DOHH2 (cell line): ENCODE results near the gene PRG2.

ENCODE experiments used
- H3F3A ChIP-seq: fragments of 200-600 bp; sonication (generic), shearing (Covaris generic); 2 replicates; pipeline ENCODE4 v1.6.0; 2016; ENCODE audit warnings: antibody characterized with exemption, mild to moderate bottlenecking; ENCODE audit not compliant: control insufficient read depth, insufficient read depth
- H3K27ac ChIP-seq: fragments of 200-600 bp; sonication (generic); 2 replicates; pipeline ENCODE4 v1.5.1; 2014; ENCODE audit warnings: low read depth, mild to moderate bottlenecking, low read length, moderate library complexity
- H3K27me3 ChIP-seq: fragments of 200-600 bp; sonication (generic); 2 replicates; pipeline ENCODE4 v1.6.1; 2014; ENCODE audit warnings: mild to moderate bottlenecking, low read length, mixed read lengths; ENCODE audit not compliant: control insufficient read depth
- H3K36me3 ChIP-seq: fragments of 200-600 bp; sonication (generic); 2 replicates; pipeline ENCODE4 v1.6.1; 2014; ENCODE audit warnings: mild to moderate bottlenecking, low read length, moderate library complexity, mixed read lengths; ENCODE audit not compliant: control insufficient read depth
- H3K4me1 ChIP-seq: fragments of 200-600 bp; sonication (generic); 2 replicates; pipeline ENCODE4 v1.6.1; 2014; ENCODE audit warnings: mild to moderate bottlenecking, low read length, mixed read lengths; ENCODE audit not compliant: control insufficient read depth
- H3K4me2 ChIP-seq: fragments of 200-600 bp; sonication (generic); 2 replicates; pipeline ENCODE4 v1.6.0; 2014; ENCODE audit warnings: mild to moderate bottlenecking, low read length, moderate library complexity
- H3K4me3 ChIP-seq: fragments of 200-600 bp; sonication (generic); 2 replicates; pipeline ENCODE4 v1.5.1; 2014; ENCODE audit warnings: mild to moderate bottlenecking, low read length, mixed read lengths
- H3K79me2 ChIP-seq: fragments of 200-600 bp; sonication (generic); 2 replicates; pipeline ENCODE4 v1.6.1; 2014; ENCODE audit warnings: mild to moderate bottlenecking, low read length, mixed read lengths; ENCODE audit not compliant: control insufficient read depth
- H3K9me2 ChIP-seq: fragments of 200-600 bp; sonication (generic); replicated peaks from 2 replicates; pipeline ENCODE4 v1.6.1; 2014; ENCODE audit warnings: mild to moderate bottlenecking, low read length, mixed read lengths; ENCODE audit not compliant: control insufficient read depth
- H3K9me3 ChIP-seq: fragments of 200-600 bp; sonication (generic); 2 replicates; pipeline ENCODE4 v1.6.1; 2014; ENCODE audit warnings: antibody characterized with exemption, low read length, mixed read lengths; ENCODE audit not compliant: control insufficient read depth, insufficient read depth
- H4K20me1 ChIP-seq: fragments of 200-600 bp; sonication (generic); 2 replicates; pipeline ENCODE4 v1.6.0; 2014; ENCODE audit warnings: low read depth, mild to moderate bottlenecking, antibody characterized with exemption, low read length, moderate library complexity; ENCODE audit not compliant: control insufficient read depth, insufficient read depth
- EZH2phosphoT487 ChIP-seq: fragments of 200-600 bp; sonication (generic); IDR thresholded peaks from 2 replicates; pipeline ENCODE4 v1.6.1; 2017; ENCODE audit warnings: borderline replicate concordance, mild to moderate bottlenecking, antibody characterized with exemption, low read length, moderate library complexity, mixed read lengths
- TF ChIP-seq, protein P1 (sequence below): fragments of 200-600 bp; sonication (generic); IDR thresholded peaks from one replicate; pipeline ENCODE4 v1.5.1; 2014; ENCODE audit warnings: antibody characterized with exemption, mild to moderate bottlenecking, low read depth, low read length; ENCODE audit not compliant: poor library complexity, severe bottlenecking

PRG2 gene

DNA sequence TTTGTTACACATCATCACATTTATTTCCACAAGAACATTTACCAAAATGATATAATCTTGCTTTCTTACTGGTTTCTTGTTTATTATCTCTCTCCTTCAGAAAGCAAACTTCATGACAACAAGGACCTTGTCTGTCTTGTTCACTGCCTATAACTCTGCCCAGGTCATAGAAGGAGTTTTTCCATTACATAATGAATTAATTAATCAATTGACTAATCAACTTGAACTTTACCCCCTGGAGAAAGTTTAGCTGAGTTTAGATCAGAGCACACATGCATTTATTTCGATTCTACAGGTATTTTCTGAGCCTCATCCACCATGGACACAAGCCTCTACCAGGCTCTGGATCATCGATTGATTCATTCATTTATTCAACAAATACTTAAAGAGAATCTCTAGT, 6.3 kb upstream of the PRG2 start:
- Histone ChIP-seq H3K4me2 (no peak overlapping the region), H3F3A (no peaks in the 10 kb centered on the region), H3K4me3 (no peak overlapping the region), H3K9me2 (no peaks in the 10 kb centered on the region), H3K27ac (no peak overlapping the region), H3K27me3 (no peaks in the 10 kb centered on the region), H3K4me1 (no peaks in the 10 kb centered on the region), H3K36me3 (no peaks in the 10 kb centered on the region), H3K9me3 (no peaks in the 10 kb centered on the region), H4K20me1 (0 out of 2 replicates have a peak, but pooled peaks cover 3% of the 10 kb centered on the region), H3K79me2 (no peaks in the 10 kb centered on the region)
- TF ChIP-seq, protein P1, sequence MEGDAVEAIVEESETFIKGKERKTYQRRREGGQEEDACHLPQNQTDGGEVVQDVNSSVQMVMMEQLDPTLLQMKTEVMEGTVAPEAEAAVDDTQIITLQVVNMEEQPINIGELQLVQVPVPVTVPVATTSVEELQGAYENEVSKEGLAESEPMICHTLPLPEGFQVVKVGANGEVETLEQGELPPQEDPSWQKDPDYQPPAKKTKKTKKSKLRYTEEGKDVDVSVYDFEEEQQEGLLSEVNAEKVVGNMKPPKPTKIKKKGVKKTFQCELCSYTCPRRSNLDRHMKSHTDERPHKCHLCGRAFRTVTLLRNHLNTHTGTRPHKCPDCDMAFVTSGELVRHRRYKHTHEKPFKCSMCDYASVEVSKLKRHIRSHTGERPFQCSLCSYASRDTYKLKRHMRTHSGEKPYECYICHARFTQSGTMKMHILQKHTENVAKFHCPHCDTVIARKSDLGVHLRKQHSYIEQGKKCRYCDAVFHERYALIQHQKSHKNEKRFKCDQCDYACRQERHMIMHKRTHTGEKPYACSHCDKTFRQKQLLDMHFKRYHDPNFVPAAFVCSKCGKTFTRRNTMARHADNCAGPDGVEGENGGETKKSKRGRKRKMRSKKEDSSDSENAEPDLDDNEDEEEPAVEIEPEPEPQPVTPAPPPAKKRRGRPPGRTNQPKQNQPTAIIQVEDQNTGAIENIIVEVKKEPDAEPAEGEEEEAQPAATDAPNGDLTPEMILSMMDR, result no peak
- no peak for TF ChIP-seq EZH2phosphoT487

DNA sequence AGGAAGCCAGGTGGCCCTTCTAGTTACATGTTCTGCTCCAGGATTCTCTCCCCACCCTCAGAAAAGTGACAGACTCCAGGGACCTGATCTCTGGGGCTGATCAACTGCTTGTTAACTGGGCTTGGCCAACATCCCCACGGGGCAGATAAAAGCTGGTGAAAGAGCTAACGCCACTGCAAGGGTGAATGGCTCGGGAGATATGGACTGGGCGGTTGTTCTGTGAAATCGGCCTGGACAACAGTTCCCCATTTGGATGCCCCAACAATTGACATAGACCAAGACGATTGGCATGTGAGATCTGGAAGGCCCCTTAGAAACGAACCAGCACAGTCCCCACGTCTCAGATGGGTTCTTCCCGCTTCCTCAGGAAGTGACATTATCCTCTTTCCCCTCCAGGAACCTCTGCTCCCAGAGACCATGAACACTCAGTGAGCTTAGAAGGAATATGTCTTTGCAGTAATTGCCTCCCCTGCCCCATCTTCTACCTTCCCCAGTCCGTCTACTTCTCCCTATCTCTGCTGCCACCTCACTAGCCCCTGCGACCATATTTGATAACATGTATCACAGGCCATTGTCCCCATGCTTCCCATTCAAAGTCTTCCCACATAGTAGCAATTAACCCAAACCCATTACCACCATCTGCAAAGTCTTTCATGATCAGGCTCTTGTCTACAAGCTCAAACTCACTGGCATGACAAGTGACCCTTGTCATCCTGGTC, 5.6 kb upstream of the PRG2 start:
- TF ChIP-seq EZH2phosphoT487, result no peak
- TF ChIP-seq, protein P1, result no peak

DNA sequence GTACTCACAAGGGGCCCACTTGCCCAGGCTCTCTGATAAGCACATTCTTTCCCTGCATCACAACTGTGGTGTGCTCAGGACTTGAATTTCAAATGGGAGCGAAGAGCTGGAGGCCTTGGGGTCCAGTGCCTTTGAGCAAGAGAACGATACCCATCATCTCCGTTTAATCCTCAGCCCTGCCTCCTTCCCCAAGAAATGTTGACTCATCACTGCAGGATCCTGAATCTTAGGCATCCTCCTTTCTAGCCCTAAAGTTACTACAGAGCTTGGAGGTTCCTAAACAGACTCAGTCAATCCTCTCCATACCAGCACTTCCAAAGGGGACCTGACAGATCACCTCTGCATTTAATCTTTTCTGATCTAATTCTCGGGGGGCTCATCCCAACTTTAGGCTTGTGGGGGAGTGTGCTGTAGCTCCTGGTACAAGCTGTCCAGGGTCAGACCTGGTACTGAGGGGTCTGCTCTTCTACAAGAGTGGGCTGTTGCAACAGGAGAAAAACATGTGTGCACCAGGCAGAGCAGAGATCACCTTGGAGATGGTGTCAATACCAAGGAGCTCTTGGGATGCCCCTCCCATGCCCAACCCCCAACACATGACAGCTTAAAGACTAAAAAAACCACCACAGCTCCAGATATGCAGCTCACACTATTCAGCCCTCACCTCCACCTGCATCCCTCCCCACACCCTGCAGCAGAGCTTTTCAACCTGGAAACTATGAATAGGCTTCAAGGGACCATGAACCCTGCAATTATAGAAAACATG, 3.9 kb upstream of the PRG2 start:
- Histone ChIP-seq H3K79me2 (no peaks in the 10 kb centered on the region), H3K4me1 (no peaks in the 10 kb centered on the region), H3F3A (no peaks in the 10 kb centered on the region), H3K27ac (no peak overlapping the region), H4K20me1 (no peaks in the 10 kb centered on the region), H3K27me3 (peaks cover 9% of the 10 kb centered on the region; the same call in 1 of the 2 replicates), H3K9me2 (no peaks in the 10 kb centered on the region), H3K4me2 (no peak overlapping the region), H3K9me3 (no peaks in the 10 kb centered on the region), H3K4me3 (no peak overlapping the region), H3K36me3 (no peaks in the 10 kb centered on the region)
- no peak for TF ChIP-seq EZH2phosphoT487
- TF ChIP-seq, protein P1, result no peak

More for the DNA sequence above, 5.6 kb upstream of the PRG2 start:
- no peaks in the 10 kb centered on the region for H3K9me2 ChIP-seq
- no peak overlapping the region for H3K27ac ChIP-seq
- no peaks in the 10 kb centered on the region for H3K9me3 ChIP-seq
- H3K4me2 ChIP-seq, result no peak overlapping the region
- no peaks in the 10 kb centered on the region for H3K4me1 ChIP-seq
- H3K79me2 ChIP-seq, result no peaks in the 10 kb centered on the region
- H3F3A ChIP-seq, result no peaks in the 10 kb centered on the region
- H3K27me3 ChIP-seq, result 0 out of 2 replicates have a peak, but pooled peaks cover under 1% of the 10 kb centered on the region
- no peaks in the 10 kb centered on the region for H3K36me3 ChIP-seq
- no peaks in the 10 kb centered on the region for H4K20me1 ChIP-seq
- no peak overlapping the region for H3K4me3 ChIP-seq
